Type B pancreatic cell (in vitro differentiated cells): ENCODE measurements around the gene FAM3C. TPM values are rescaled to one million over a fixed set of nuclear protein-coding genes. Genes with fewer than 3 reads are reported as not detected.
A peak's percentile ranks its signal among the peaks of the same experiment; 100 is the strongest.

Experiments used
- DNase-seq: peaks from one replicate; pipeline ENCODE4 v3.0.0; 2021; ENCODE audit warnings: mixed read lengths; ENCODE audit not compliant: unreplicated experiment; ENCODE audit errors: extremely low spot score
- H3K27ac Mint-ChIP-seq: 2 replicates; pipeline ENCODE4 v1.8.0; 2021; ENCODE audit warnings: mild to moderate bottlenecking, mixed read lengths
- H3K27me3 Mint-ChIP-seq: 2 replicates; pipeline ENCODE4 v1.8.0; 2021; ENCODE audit warnings: mixed read lengths
- H3K36me3 Mint-ChIP-seq: 2 replicates; pipeline ENCODE4 v1.8.0; 2021; ENCODE audit warnings: mixed read lengths
- H3K4me1 Mint-ChIP-seq: one replicate; pipeline ENCODE4 v1.8.0; 2021; ENCODE audit warnings: mixed read lengths; ENCODE audit not compliant: unreplicated experiment
- H3K4me3 Mint-ChIP-seq: 2 replicates; pipeline ENCODE4 v1.8.0; 2021; ENCODE audit warnings: mild to moderate bottlenecking, mixed read lengths
- H3K9me3 Mint-ChIP-seq: 2 replicates; pipeline ENCODE4 v1.8.0; 2021; ENCODE audit warnings: mixed read lengths
- total RNA-seq: library from RNA; stranded (reverse); gene quantifications from 2 replicates; pipeline ENCODE4 v1.2.1, GENCODE V29; 2021; ENCODE audit warnings: low replicate concordance
- TF ChIP-seq, protein P1 (sequence below): fragments of 200-600 bp; sonication (generic); conservative IDR thresholded peaks from 2 replicates; pipeline ENCODE4 v1.5.0; 2021; ENCODE audit warnings: antibody characterized with exemption, mild to moderate bottlenecking

FAM3C gene
- total RNA-seq, 1 donor from 2014 or later: 73.9 TPM

DNA sequence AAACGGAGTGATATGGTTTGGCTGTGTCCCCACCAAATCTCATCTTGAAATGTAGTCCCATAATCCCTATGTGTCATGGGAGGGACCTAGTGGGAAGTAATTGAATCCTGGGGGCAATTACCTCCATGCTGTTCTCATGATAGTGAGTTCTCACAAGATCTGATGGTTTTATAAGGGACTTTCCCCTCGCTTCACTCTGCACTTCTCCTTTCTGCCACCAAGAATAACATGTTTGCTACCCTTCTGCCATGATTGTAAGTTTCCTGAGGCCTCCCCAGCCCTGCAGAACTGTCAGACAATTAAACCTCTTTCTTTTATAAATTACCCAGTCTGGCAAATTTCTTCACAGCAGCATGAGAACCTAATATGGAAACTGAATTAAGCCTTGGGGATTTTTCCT lies 19.1 kb downstream of the FAM3C start:
- TF ChIP-seq, protein P1, sequence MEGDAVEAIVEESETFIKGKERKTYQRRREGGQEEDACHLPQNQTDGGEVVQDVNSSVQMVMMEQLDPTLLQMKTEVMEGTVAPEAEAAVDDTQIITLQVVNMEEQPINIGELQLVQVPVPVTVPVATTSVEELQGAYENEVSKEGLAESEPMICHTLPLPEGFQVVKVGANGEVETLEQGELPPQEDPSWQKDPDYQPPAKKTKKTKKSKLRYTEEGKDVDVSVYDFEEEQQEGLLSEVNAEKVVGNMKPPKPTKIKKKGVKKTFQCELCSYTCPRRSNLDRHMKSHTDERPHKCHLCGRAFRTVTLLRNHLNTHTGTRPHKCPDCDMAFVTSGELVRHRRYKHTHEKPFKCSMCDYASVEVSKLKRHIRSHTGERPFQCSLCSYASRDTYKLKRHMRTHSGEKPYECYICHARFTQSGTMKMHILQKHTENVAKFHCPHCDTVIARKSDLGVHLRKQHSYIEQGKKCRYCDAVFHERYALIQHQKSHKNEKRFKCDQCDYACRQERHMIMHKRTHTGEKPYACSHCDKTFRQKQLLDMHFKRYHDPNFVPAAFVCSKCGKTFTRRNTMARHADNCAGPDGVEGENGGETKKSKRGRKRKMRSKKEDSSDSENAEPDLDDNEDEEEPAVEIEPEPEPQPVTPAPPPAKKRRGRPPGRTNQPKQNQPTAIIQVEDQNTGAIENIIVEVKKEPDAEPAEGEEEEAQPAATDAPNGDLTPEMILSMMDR: no peak
- no peaks in the 10 kb centered on the region for H3K27me3 Mint-ChIP-seq
- H3K4me3 Mint-ChIP-seq: no peak overlapping the region
- peaks cover 33% of the 10 kb centered on the region for H3K36me3 Mint-ChIP-seq
- no peaks in the 10 kb centered on the region for H3K9me3 Mint-ChIP-seq
- no peak for DNase-seq
- peaks cover 11% of the 10 kb centered on the region for H3K4me1 Mint-ChIP-seq
- no peak overlapping the region for H3K27ac Mint-ChIP-seq

DNA sequence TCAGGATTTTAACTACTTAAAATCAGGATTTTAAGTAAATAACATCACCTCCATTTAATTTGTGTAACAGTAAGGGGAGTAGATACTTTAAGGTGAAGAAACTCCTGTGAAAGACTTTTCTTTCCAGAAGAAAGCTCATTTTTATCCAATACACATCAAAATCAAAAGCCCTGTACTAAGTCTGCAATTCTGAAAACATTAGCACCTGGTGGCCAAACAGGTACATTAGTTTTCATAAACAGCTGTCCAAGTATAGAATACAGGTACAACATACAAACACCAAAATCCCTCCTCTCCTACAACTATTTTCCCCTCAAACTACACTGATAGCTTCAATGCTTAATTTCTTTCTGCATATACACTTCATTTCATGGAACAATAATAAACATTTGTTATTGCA lies 22.9 kb downstream of the FAM3C start:
- peaks cover 47% of the 10 kb centered on the region for H3K36me3 Mint-ChIP-seq
- H3K4me1 Mint-ChIP-seq: peaks cover 20% of the 10 kb centered on the region
- H3K27ac Mint-ChIP-seq: no peak overlapping the region
- no peak for DNase-seq
- TF ChIP-seq, protein P1: peak; percentile 50
- H3K27me3 Mint-ChIP-seq: no peaks in the 10 kb centered on the region
- no peaks in the 10 kb centered on the region for H3K9me3 Mint-ChIP-seq
- no peak overlapping the region for H3K4me3 Mint-ChIP-seq

DNA sequence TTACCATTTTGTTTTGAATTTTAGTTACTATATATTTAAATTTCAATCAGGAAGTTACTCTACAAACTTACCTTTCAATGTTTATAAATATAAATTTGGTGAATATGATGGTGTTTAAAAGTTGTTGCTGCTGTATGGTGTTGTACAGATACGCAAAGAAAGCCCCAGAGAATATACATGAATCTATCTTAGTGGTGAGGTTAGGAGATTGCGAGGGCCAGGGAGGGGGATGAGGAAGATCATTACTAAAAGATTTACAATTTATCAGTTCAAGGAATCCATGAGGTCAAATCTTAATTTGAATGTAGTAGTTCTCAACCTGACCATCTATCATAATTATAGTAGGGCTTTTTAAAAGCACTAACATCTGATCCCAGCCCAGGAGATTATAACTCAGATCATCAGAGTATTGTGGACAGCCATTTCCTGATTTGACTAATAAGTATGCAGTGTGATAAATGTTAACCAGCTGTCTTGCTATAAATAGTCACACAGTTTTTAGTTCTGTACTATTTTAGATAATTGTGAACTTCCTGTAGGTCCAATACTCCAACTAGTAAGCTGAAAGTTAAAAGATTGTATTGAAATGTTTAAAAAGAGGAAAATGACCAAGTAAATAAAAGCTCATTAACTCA lies 23.6 kb downstream of the FAM3C start:
- peaks cover 20% of the 10 kb centered on the region for H3K4me1 Mint-ChIP-seq
- no peaks in the 10 kb centered on the region for H3K9me3 Mint-ChIP-seq
- no peak for DNase-seq
- no peak overlapping the region for H3K27ac Mint-ChIP-seq
- no peak overlapping the region for H3K4me3 Mint-ChIP-seq
- peaks cover 49% of the 10 kb centered on the region for H3K36me3 Mint-ChIP-seq
- H3K27me3 Mint-ChIP-seq: no peaks in the 10 kb centered on the region
- TF ChIP-seq, protein P1: no peak

DNA sequence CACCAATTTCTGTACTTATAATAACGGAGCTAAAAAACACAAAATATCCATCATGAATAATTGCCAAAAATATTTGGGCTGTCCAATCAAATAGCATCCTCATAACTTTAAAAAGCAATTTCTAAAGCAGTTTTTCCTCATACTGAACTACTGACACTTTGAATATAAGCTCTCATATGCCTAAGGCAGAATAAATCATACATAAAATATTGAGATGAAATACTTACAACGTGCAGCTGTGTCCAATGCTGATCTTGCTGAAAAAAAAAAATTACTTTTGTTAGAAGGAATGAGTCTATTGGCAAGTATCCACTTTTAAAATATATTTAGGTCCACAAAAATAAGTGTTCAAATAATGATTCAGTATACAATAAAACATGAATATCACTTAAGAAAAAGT lies 24.2 kb downstream of the FAM3C start:
- peaks cover 20% of the 10 kb centered on the region for H3K4me1 Mint-ChIP-seq
- TF ChIP-seq, protein P1: no peak
- no peak overlapping the region for H3K27ac Mint-ChIP-seq
- peaks cover 49% of the 10 kb centered on the region for H3K36me3 Mint-ChIP-seq
- no peak for DNase-seq
- H3K9me3 Mint-ChIP-seq: no peaks in the 10 kb centered on the region
- H3K27me3 Mint-ChIP-seq: no peaks in the 10 kb centered on the region
- H3K4me3 Mint-ChIP-seq: no peak overlapping the region

DNA sequence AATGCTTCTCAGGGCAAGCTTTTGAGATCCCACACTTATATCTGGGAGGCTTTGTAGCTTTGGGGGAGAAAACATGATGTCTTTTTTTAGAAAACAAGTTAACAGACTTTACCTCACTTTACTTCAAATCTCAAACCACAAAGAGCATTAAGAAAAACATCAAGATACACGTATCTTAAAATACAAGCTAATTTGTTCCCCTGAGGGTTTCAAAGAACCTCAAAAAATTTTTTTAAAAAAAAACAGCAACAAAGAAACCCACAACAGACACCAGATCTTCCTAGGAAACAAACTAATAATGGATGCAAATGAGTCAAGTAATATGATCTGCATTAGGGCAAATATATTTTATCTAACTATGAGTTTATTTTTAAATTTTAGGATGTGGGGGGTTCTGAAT lies 24.7 kb downstream of the FAM3C start:
- Mint-ChIP-seq H3K4me1 (peaks cover 23% of the 10 kb centered on the region), H3K36me3 (peaks cover 53% of the 10 kb centered on the region)

More for the DNA sequence above, 24.7 kb downstream of the FAM3C start:
- no peak overlapping the region for H3K27ac Mint-ChIP-seq
- H3K9me3 Mint-ChIP-seq: no peaks in the 10 kb centered on the region
- H3K4me3 Mint-ChIP-seq: no peak overlapping the region
- TF ChIP-seq, protein P1: no peak
- DNase-seq: no peak
- no peaks in the 10 kb centered on the region for H3K27me3 Mint-ChIP-seq
